Suppressor macrophage (primary cell): ENCODE data around the gene DLL4.
A peak's percentile ranks its signal among the peaks of the same experiment; 100 is the strongest.

ENCODE experiments used
- DNase-seq, 4 experiments: peaks; one replicate each; pipeline ENCODE4 v3.0.0-alpha.2; 2020 to 2022

DLL4 gene

DNA sequence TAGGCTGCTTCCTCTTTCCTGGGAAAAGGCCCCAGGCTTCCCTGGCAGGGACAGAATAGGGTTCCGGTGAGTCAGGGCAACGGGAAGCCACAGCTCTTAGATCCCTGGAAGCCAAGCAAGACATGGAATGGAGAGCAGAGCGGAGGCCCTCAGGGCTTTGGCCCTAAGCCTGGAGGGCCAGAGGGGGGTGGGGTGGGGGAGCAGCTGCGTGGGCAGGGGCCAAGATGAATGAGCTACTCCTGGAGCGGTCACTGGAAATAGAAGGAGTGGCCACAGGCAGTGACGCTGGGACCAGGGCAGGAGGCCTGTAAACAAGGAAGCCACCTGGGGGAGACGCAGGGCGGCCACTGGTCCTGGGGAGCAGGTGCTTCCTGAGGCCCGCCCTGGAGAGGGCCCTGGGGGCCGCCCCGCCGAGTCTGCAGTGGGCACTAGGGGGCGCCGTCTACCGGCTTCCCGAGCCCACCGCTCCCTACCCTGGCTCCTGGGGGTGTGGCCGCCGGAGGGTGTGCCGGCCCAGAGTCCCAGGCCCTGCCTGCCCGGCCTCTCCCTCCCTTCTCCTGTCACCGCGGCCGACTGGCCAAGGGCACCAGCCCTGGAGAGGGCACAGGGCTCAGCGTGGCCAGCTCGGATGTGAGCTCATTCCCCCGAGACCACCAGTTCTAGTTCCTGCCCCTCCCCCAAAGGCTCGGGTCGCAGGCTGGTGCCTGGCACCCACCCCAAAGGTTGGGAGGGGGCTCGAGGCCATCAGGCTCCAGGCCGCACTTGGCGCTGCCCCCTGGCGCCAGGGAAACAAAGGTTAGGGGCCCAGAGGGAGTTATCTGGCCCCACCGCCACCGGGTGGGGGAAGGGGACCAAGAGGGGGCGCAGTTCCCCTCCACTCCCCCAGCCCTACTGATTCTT is 22.8 kb upstream of the DLL4 start:
- peak; percentile 46 to 72 (median 57) for DNase-seq

DNA sequence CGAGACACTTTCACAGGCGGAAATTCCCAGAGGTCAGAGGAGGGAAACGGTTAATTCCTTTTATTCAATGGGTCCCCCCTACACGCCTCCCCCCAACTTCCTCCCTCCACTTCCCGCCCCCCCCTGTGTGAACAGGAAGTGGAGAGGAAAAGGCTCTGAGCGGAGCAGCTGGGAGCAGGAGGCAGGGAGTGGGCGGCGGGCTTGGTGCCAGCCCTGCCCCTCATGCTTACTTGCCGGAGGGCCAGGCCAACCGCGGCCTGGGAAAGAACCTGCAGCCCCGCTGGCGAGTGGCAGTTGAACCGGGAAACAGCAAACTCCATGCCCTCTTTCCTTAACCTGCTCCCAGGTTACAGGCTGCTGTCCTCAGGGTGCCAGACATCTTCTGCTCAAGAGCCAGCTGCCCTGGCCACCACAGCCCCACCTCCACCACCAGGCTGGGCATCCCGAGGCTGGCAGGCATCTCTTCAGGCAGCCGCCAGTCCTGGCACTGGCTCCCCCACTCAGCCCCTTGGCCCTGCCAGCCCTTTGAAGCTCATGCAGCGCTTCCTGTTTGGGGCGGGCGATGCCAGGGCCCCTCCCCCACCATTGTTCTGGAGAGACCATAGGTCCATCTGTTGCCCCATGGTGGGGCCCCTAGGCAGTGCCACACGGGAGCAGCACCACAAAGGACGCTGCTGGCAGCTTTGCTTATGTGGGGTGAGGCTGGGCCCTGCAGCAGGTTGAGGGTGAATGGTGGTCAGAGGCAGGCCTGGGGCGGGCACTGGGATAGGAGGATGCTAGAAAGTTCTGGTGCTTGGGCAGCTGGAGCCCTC is 21.9 kb upstream of the DLL4 start:
- peak; percentile 49 to 76 (median 70) for DNase-seq

DNA sequence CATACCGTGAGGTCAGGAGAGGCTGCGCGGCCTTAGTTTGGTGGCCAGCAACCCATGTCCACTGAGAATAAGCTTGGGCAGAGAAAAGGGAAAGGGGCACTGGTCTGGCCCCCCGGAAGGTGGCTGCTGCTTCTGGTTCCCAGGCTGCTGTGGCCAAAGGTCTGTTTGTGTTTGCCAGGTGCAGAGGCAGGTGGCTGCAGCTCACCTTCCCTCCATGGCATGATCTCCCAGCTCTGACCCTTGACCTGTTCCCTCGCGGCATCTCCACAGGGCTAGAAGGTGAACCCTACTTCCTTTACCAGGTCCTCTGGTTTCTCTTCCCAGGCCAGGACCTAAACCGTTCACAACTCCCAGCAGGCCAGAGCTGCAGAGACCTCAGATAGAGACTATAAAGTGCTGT is 21.0 kb upstream of the DLL4 start:
- no peak for DNase-seq

DNA sequence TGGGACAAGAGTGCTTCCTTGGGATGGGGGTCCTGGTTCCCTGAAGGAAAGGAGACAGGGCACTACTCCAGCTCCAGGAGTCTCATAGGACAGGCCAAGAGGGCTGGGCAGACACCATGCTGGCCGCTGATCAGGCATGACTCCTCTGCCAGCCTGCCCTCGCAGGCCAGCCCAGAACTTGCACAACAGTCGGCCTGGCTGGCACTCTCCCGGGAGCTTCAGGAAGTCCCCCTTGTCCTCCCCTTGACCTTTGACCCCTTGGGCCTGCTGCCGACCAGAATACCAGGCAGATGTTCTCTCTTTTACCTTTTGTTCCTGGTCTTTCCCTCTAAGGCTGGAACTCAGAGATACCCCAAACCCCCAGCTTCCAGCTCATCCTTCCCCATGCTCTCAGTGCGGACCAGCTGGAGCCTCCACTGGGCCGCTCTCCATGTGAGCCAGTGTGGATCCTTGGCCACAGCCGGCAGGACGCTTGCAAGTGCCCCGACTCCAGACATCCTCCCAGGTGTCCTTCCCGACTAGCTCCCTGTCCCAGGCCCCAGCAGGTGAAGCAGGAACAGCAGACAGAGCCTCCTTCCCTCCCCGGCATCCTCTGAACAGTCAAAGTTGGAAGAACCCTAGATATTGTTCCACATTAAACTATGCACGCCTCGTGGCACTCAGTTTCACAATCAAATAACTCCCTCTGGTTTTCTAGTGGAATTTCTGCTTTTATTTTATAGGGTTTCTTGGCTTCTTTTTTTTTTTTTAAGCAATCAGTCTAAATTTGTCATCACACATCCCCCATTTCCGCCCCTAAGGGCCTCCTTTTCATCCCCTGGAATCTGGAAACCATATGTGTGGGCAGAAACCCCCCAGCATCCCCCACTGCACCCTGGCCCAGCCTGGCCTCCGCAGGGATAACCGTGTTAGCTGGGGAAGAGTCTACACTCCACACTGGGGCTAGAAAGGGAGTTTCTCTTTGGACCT is 19.2 kb upstream of the DLL4 start:
- DNase-seq: peak; percentile 64 to 81 (median 76)

DNA sequence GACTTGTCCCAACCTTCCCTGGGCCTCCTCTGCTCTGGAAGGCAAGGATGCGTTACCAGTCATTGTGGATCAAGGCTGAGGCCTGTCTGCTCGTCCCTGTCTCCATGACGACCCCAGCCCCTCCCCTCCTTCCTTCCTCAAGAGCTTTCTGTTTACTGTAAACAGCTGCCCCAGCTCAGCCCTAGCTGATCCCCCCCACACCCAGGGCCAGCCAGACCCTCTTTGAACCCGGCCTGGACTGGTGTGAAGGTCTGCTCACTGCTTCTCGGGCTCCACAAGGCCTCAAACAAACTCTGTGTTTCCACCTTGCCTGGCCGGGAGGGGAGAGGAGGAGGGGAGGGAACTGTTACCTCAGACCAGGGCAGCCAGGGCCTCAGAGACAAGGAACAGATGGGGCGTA is 18.0 kb upstream of the DLL4 start:
- no peak for DNase-seq

DNA sequence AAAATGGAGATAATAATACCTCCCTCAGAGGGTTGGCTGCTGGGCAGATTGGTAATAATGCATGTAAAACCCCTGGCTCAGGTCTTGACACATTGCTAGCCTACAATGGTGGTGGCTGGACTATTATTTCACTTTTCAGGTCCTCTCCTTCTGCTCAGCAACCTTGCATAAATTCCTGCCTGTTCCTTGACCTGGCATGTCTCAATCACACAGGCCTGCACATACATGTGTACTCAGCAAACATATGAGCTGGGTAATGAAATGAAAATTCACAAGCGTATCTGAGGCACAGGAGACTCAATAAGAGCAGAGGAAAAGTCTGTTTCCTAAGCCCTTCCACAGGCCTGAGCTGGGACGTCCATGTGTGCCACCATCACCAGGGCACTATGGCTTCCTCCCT is 17.4 kb upstream of the DLL4 start:
- no peak for DNase-seq

DNA sequence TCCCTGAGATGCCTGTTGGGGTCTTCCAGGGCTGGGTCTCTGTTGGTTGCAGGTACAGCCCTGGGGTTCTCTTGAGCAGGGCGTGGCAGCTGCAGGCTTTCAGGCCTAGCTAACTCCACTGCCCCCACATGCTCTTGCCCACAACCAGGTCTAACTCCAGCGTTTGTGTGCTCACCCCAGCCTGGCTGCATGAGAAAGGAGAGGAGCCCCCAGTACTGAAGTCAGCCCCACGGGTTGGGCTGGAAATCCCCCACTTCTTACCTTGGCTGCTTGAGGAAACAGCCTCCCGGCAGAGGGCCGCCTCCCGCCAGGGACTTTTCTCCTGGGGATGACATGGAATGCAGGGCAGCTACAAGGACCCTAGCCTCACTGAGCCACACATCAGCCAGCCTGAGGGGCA is 16.7 kb upstream of the DLL4 start:
- no peak for DNase-seq

DNA sequence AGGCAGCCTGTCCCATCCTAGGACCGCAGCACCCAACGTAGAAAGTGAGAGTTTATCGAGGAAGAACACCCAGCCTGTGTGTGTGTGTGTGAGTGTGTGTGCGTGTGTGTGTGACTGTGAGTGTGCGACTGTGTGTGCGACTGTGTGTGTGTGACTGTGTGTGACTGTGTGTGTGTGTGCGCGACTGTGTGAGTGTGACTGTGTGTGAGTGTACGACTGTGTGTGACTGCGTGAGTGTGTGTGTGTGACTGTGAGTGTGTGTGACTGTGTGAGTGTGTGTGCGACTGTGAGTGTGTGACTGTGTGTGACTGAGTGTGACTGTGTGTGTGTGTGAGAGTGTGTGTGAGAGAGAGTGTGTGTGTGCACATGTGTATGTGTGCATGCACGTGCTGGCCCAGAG is 15.1 kb upstream of the DLL4 start:
- no peak for DNase-seq

DNA sequence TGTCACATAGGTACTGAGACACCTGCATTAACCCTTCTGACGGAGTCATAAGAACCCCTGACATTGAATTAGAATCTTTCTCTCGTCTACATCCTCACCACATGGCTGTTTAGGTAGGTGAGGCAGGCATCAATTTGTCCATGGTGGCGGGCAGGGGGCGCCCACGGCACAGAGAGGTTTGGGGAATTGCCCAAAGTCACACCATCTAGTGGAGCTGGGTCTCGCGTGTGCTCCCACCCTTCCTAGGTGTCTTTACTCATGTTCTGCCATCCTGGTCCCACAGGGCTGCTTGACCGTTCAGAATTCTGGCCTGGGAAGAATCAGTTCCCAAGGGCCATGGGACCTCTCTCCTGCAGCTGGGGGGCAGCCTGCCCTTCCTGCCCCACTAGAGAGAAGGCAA is 14.7 kb upstream of the DLL4 start:
- no peak for DNase-seq

DNA sequence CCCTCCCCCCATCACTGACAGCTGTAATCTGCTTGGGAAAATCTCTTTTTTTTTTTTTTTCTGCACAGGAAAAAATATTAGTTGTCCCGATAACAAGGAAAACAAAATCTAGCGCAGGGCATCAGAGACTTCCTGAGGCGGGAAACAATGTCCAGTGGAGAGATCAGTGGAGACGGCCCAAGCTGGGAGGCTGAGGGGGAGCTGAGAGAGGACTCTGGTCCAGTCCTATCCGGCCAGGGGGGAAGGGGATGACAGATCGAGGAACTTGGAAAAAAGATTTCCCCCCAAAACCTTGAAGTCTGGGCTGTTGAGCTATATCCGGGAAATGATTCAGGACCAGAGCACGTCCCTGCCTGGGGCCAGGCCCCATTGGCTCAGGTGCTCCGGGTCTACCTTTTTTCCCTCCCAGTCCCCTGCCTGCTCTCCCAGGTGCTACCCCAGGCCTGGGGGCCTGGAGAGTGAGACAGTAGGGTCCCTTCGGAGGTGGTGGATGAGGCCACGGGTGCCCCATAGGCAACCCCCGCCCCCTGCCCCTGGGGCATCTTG is 14.0 kb upstream of the DLL4 start:
- DNase-seq: no peak

DNA sequence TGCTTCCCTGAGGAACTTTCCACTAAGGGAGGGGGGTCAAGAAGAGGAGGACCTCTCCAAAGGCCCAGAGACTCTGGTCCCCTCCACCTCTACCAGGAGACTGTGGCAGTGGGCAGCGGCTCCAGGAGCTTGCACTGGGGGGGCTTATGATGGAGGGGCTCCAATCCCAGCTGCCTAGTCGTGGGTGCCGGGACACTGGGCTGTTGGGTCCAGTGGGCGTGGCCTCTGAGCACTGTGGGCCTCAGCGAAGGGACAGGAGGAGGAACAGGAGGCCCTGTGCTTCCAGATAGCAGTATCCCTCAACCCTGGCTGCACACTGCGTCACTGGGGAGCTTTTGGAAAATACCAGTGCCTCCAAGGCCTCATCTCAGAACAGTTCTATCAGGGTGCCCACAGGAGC is 13.5 kb upstream of the DLL4 start:
- DNase-seq: no peak

DNA sequence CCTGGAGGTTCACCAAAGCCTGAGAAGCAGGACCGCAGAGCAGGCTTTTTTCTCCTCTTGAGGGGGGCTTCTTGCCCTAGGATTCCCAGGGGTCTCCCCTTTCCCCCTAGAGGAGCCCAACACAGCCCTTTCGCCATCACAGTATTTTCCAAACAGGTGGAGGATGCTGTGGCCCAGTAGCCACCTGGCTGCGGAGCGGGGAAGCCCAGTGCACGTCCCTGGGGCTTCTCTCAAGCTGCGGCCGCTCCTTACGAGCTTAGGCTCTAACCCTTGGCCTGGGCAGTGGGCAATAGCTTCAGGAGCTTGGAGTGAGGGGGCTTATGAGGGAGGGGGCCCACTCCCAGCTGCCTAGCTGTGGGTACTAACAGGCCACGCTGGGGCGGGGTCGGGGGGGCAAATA is 11.6 kb upstream of the DLL4 start:
- DNase-seq: no peak

DNA sequence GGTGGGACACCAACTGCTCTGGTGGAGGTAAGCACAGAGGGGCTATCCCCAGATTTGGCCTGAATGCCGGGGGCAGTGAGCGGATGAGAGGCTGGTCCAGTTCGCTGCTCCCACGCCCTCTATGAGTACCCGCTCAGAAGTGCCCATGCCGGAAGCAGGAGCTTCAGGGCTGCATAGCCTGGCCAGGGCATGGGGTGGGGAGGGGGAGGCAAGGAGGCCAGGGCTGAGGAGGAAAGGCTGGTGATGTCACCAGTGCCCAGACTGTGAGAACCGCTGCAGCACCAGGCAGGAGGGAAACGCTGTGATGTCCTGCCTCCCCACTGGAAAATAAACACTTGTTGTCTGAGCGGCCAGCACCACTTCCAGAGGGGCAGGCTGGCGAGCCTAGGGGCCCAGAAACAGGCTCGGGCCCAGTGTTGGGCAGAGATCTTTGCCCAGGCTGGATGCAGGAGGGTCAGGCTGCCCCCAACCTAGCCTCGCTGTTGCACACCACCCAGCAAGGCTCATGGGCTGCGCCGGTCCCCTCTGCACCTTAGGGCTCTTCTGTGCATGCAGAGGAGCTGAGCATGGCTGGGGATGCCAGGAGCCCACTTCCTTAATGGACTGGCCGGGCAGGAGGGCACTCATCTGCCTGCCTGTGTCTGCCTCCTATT is 10.9 kb upstream of the DLL4 start:
- no peak for DNase-seq

DNA sequence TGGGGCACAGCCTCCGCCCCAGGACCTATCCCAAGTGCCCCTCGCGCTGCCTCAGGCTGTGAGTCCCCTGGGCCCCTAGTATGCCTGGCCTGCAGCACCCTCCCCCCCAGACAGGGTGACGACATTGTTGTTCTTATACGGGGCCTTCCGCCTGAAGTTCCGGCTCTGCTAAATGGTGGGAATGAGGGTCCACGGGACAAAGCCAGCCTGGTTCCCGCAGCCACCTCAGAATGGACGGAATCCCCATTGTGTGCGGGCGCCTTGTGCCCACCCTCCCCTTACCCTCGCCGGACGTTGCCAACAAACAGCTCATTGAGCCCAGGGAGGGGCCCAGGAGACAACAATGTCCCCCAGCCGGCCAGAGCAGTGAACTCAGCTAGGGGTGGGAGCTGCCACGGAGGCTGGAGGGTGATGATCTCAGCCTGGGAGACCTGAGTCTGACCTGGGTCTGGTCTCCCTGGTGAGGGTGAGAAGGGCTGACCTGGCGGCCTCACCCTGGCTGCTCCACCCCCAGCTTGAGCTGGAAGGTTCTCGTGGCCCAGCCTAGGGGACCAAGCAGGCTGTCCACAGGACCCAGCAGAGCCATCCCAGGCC is 10.2 kb upstream of the DLL4 start:
- no peak for DNase-seq

DNA sequence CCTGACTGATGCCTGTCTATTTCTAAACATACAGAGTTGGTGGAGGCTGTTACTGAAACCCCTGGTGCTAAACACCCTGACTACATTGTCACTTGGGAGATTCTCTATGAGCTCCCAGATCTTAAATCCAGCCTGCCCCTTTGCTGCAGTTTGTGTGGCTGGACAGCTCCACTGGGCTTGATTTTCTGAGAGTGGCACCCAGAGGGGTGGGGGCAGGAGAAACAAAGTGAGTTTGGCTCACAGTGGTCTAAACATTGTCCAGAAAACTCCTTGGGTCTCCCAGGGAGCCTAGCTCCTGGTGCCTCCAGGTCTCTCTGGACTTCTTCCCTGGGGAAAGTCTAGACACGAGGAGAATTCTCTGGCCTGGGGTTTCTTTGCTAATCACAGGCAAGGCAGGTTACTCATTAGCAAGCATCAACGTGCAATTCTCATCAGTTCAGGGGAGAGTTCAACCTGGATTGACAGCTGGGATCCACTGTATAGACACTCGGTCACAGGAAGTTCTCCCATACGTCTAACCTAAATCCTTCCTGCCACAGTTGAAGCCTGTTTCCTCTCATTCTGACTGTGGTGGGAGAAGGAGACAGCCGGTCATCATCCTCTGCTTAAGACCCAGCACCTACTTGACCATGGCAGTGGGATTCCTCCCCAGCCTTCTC is 7.1 kb upstream of the DLL4 start:
- no peak for DNase-seq

DNA sequence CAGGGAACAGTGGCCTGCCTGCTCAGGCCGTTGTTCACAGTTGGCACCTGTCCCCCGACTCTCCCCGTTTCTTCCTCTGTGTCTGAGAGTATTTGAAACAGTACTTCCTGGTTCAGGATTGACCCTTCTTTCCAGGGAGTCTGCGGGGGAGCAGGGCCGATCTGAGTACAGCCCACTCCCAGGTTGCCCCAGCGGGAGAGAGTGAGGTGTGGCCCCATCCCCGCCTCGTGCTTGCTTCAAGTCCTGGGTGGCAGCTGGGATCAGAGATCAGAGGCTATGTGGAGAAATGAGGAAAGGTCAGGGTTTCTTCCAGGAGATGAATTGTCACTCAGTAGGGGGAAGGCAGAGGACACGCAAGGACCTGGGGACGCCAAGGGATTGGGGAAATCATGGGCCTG is 6.5 kb upstream of the DLL4 start:
- no peak for DNase-seq

DNA sequence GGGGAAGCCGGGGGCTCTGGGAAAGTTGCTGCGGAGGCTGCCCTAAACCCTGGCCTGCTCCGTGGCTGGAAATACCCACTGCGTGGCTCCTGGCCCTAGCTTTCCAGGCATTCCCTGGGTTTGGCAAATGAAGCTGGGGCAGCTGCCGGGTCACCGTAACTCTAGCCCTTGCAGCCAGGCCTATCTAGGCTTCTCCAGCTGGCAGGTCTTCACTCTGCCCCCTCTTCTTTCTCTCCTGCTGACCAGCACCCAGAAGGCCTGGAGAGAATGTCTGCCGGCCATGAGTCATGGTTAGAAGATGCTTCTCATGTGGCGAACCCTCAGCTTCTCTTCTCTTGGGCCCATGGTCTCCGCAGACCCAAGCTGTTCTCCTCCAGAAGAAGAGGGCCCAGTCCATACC is 5.6 kb upstream of the DLL4 start:
- DNase-seq: no peak

DNA sequence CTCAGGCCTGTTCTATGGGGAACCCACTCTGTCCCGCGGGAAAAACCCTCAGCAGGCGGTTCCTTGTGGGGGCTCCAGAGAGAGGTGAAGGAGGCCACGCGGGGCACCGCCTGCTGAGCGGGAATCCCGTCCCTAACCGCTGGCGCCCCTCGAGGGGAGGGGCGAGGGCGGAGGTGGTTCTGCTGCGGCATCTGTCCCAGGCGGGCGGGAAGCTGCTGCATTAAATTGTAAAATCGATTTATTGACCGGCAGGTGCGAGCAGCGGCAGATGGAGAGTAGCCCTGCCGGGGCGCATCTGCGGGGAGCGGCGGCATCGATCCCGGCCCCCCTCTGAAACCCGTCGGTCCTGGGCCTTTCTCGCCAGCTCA is 3.7 kb upstream of the DLL4 start:
- no peak for DNase-seq

DNA sequence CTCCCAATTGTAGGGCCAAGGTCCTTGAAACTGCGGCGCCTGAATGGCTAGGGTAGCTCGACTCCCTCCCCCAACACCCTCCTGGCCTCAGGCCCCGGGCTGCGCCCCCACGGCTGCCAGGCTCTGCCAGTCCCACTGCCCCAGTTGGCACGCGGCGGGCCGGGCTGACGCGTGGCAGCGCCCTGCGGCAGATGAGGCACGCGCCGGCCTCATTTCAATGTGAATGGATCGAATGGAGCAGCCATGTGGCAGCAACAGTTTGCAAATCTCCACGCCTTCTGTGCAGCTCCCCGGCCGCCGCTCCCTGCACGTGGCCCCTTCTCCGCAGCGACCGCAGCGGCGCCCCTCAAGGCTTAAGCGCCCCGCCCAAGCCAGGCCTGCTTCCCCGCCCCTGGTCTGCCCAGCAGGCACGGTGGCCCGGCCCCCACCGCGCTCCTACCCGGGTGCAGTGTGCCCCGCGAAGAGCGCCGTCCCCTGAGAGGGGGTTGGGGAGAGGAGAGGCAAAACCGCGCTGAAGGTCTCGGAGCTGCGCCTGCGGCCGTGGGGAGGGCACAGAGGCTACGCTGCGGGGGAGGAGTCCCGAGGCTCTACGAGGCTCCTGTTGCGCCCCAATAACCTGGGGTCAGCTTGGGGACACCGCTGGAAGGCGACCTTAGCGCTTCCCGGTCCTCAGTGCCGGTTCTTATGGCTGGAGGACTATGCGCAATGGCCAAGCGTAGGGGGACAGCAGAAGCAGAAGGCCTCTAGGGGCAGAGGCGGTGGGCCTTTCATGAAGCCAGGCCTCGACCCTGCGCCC is 3.1 kb upstream of the DLL4 start:
- peak in 2 of 4 experiments; percentile 29 to 47 for DNase-seq
